CD4-positive, alpha-beta T cell (primary cell): ENCODE results near the gene MAP3K14. TPM values are rescaled to one million over a fixed set of nuclear protein-coding genes. Genes with fewer than 3 reads are reported as not detected.

Source experiments
- ATAC-seq: fragments of 200-7000 bp; cut with Tn5 transposase; one replicate; pipeline ENCODE4 v1.10.0; 2022; ENCODE audit warnings: mild to moderate bottlenecking; ENCODE audit not compliant: poor library complexity
- CTCF ChIA-PET: fragments of 350-600 bp; sonication (Branson Sonifier 250); formaldehyde crosslinking; loops from one replicate; lab custom pipeline; 2021; ENCODE audit warnings: antibody characterized with exemption, inconsistent platforms; lab: Charles Lee
- POLR2A ChIA-PET: fragments of 350-600 bp; sonication (Branson Sonifier 250); formaldehyde crosslinking; loops from one replicate; lab custom pipeline; 2021; ENCODE audit warnings: antibody characterized with exemption, inconsistent platforms; lab: Charles Lee
- DNase-seq, 14 experiments: peaks; one replicate each; pipeline ENCODE4 v3.0.0-alpha.2; 2013 to 2020; ENCODE audit warnings: mixed read lengths in 2 of 14
- H3K27ac ChIP-seq, 2 donors: one replicate each; pipeline versions ENCODE4 v1.5.1 to v1.7.0; 2013; ENCODE audit warnings: low read length in 2 of 2, low read depth in 1 of 2, mild to moderate bottlenecking in 1 of 2
- H3K27me3 ChIP-seq, 2 experiments: 1 replicate in 1 of 2; 2 replicates in 1 of 2; pipeline versions ENCODE4 v1.6.1 to v1.7.0; 2013; ENCODE audit warnings: low read length in 2 of 2, control low read depth in 1 of 2, mild to moderate bottlenecking in 1 of 2, moderate library complexity in 1 of 2; ENCODE audit not compliant: insufficient read depth in 2 of 2, control insufficient read depth in 1 of 2
- H3K36me3 ChIP-seq: one replicate; pipeline ENCODE4 v1.6.1; 2013; ENCODE audit warnings: low read length, control low read depth; ENCODE audit not compliant: insufficient read depth
- H3K4me1 ChIP-seq: one replicate; pipeline ENCODE4 v1.6.1; 2013; ENCODE audit warnings: low read length, control low read depth; ENCODE audit not compliant: insufficient read depth
- H3K4me3 ChIP-seq: one replicate; pipeline ENCODE4 v1.5.1; 2013; ENCODE audit warnings: mild to moderate bottlenecking, low read length, moderate library complexity
- H3K9me3 ChIP-seq, 2 experiments: 1 replicate in 1 of 2; 2 replicates in 1 of 2; pipeline versions ENCODE4 v1.6.1 to v1.7.0; 2013; ENCODE audit warnings: low read length in 2 of 2, mild to moderate bottlenecking in 2 of 2, control low read depth in 1 of 2, moderate library complexity in 1 of 2; ENCODE audit not compliant: control insufficient read depth in 1 of 2, insufficient read depth in 1 of 2
- H3K27ac Mint-ChIP-seq: one replicate; pipeline ENCODE4 v1.8.0; 2020; ENCODE audit warnings: mixed read lengths
- H3K27me3 Mint-ChIP-seq: one replicate; pipeline ENCODE4 v1.8.0; 2021; ENCODE audit warnings: mixed read lengths
- H3K36me3 Mint-ChIP-seq: one replicate; pipeline ENCODE4 v1.8.0; 2021; ENCODE audit warnings: low read depth, mixed read lengths
- H3K4me1 Mint-ChIP-seq: one replicate; pipeline ENCODE4 v1.8.0; 2021; ENCODE audit warnings: low read depth, mixed read lengths
- H3K4me3 Mint-ChIP-seq: one replicate; pipeline ENCODE4 v1.8.0; 2020; ENCODE audit warnings: mild to moderate bottlenecking, mixed read lengths
- H3K9me3 Mint-ChIP-seq: one replicate; pipeline ENCODE4 v1.8.0; 2020; ENCODE audit warnings: mixed read lengths
- CTCF ChIP-seq: fragments of 200-600 bp; IDR thresholded peaks from one replicate; pipeline ENCODE4 v1.8.0; 2022; ENCODE audit warnings: antibody characterized with exemption, mild to moderate bottlenecking
- intact Hi-C, 2 experiments: fragments of 100-400 bp; cut with DNase I in 1 of 2; cut with micrococcal nuclease in 1 of 2; formaldehyde crosslinking; loops; one replicate each; pipeline versions ENCODE4 v1.15.1 to v1.9.0; 2023 to 2025; cut with DNase I, micrococcal nuclease
- total RNA-seq, 174 experiments: library from RNA in 2 of 174; stranded (reverse) in 2 of 174; gene quantifications; one replicate each; pipeline ENCODE4 v1.2.3 and lab custom pipeline; 2021 to 2026

MAP3K14 gene
- total RNA-seq, 2 experiments from 2014 or later: 41.4 to 46.5 TPM

DNA sequence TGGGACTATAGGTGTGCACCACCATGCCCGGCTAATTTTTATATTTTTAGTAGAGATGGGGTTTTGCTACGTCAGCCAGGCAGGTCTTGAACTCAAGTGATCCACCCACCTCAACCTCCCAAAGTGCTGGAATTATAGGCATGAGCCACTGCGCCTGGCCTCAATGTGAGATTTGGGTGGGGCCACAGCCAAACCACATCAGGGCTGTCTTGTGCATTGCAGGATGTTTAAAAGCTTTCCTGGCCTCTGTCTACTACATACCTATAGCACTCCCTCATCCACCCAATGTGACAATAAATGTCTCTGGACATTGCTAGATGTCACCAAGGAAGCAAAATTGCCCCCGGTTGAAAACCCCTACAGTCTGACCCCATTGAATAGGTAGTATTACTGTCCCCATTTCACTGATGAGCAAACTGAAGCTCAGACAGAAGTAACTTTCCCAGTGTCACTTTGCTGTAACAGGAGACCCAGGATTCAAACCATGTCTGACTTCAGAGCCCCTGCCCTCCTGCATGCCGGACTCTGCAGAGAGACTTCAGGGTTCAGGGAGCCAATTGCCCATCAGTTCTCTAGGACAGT is 3.6 kb upstream of the MAP3K14 start:
- Mint-ChIP-seq H3K9me3 (no peaks in the 10 kb centered on the region), H3K4me1 (peaks cover 63% of the 10 kb centered on the region), H3K36me3 (peaks cover 6% of the 10 kb centered on the region), H3K4me3 (no peak overlapping the region), H3K27ac (peak overlapping the region; percentile 19), H3K27me3 (no peaks in the 10 kb centered on the region)
- intact Hi-C loops: no loop called here
- ChIA-PET CTCF (interaction anchor here (0.7 to 1.6 kb wide), 2 partner anchors 43 to 74 kb away, joined by 3 to 4 read pairs; no protein-coding TSS in a partner anchor), POLR2A (interaction anchor here (0.5 to 1.1 kb wide), 4 partner anchors 10 to 101 kb away, joined by 3 read pairs; no protein-coding TSS in a partner anchor)
- no peaks in the 10 kb centered on the region for H3K27me3 ChIP-seq
- DNase-seq: peak in 4 of 14 experiments; percentile 23 to 52 (median 38)
- no peaks in the 10 kb centered on the region for H3K9me3 ChIP-seq
- peaks cover 52% of the 10 kb centered on the region for H3K4me1 ChIP-seq
- H3K4me3 ChIP-seq: no peak overlapping the region
- H3K27ac ChIP-seq: no peak overlapping the region
- no peak for ATAC-seq
- no peaks in the 10 kb centered on the region for H3K36me3 ChIP-seq
- TF ChIP-seq CTCF: no peak

DNA sequence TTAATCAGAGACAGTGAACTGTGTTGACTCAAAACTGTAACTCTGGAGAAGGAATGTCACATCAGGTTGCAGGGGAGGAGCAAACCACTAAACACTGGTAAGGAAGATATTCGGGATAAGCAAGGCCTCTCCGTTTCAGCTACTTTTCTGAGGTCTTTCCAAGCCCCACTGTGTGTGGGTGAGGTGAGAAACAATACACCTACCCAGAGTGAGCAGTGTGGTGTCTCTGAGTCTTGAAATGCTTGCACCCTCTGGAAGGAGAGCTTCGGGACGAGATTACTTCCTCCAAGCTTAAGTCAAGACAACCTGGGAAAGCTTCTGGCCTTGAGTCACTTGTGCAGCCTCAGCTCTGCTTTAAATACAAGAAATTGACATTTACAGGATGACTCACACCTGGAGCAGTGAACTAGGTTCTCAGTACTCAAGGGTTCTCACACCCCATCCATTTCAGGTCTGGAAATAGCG is 2.5 kb upstream of the MAP3K14 start:
- Histone ChIP-seq H3K27ac (peak overlapping the region in 1 of 2 donors; percentile 79), H3K9me3 (no peaks in the 10 kb centered on the region), H3K36me3 (no peaks in the 10 kb centered on the region), H3K27me3 (no peaks in the 10 kb centered on the region), H3K4me1 (peaks cover 63% of the 10 kb centered on the region), H3K4me3 (no peak overlapping the region)
- Mint-ChIP-seq H3K4me1 (peaks cover 71% of the 10 kb centered on the region), H3K9me3 (no peaks in the 10 kb centered on the region), H3K27me3 (no peaks in the 10 kb centered on the region), H3K36me3 (peaks cover 6% of the 10 kb centered on the region), H3K4me3 (no peak overlapping the region), H3K27ac (peak overlapping the region; percentile 85)
- CTCF ChIA-PET: interaction anchor here (1.2 to 5.1 kb wide), 2 partner anchors 42 to 66 kb away, joined by 6 to 48 read pairs; no protein-coding TSS in a partner anchor
- DNase-seq: peak in 2 of 14 experiments; percentile 24 to 25
- intact Hi-C loops: loop anchor here (5.0 kb wide), 5 partner anchors 68 to 257 kb away; partner anchors contain the start of genes HEXIM1 (in 1 of the 2), HEXIM2 (in 1 of the 2) and NMT1 (in 1 of the 2)
- no peak for ATAC-seq
- TF ChIP-seq CTCF: no peak
- POLR2A ChIA-PET: interaction anchor here (6.1 kb wide), 1 partner anchor 42 kb away, joined by 45 read pairs; no protein-coding TSS in a partner anchor

DNA sequence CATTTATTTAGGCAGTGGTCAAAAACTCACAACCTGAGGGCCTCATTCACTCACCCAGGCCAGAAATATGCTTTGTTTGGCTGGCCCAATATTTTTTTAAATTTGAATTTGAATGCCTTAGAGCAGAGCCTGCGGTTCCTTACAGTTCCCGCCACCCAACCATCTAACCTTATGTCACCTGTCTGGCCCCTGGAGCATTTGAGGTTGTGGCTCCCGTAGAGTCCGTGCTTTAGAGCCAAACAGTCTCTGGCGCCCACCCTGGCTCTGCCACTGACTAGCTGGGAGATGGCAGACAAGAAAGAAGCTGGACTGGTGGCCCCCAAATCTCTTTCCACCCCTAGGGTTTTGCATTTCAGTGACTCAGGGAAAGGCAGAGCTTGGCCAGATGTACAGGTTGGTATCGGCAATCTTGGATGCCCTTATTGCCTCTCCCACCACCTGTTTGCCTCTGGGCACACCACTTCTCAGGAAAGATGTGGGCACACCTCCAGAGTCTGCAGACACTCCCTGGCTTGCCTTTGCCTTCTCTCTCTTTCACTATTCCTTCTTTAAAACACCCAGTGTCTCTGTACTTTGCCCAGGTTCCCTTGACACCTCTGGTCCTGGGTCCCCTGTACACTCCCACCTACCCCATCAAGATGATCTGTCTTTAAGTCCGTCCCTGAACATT is 1.9 kb upstream of the MAP3K14 start:
- H3K4me3 ChIP-seq: no peak overlapping the region
- peaks cover 68% of the 10 kb centered on the region for H3K4me1 ChIP-seq
- no peak for TF ChIP-seq CTCF
- no peak overlapping the region for H3K4me3 Mint-ChIP-seq
- H3K4me1 Mint-ChIP-seq: peaks cover 74% of the 10 kb centered on the region
- H3K9me3 Mint-ChIP-seq: no peaks in the 10 kb centered on the region
- H3K36me3 Mint-ChIP-seq: peaks cover 6% of the 10 kb centered on the region
- ATAC-seq (no peak), DNase-seq (peak in 1 of 14 experiments; percentile 16)
- intact Hi-C loops: loop anchor here (5.0 kb wide), 5 partner anchors 69 to 256 kb away; partner anchors contain the start of genes HEXIM1 (in 1 of the 2), HEXIM2 (in 1 of the 2) and NMT1 (in 1 of the 2)
- POLR2A ChIA-PET: interaction anchor here (1.1 to 6.1 kb wide), 3 partner anchors 12 to 97 kb away, joined by 4 to 45 read pairs (median 5); partner anchors contain the start of gene FMNL1
- CTCF ChIA-PET: interaction anchor here (1.1 to 5.1 kb wide), 7 partner anchors 12 to 183 kb away, joined by 4 to 48 read pairs (median 11); partner anchors contain the start of gene ACBD4
- H3K27me3 Mint-ChIP-seq: no peaks in the 10 kb centered on the region
- peak overlapping the region in 1 of 2 donors; percentile 79 for H3K27ac ChIP-seq
- no peaks in the 10 kb centered on the region for H3K36me3 ChIP-seq
- peak overlapping the region; percentile 85 for H3K27ac Mint-ChIP-seq
- no peaks in the 10 kb centered on the region for H3K9me3 ChIP-seq
- H3K27me3 ChIP-seq: no peaks in the 10 kb centered on the region
